ENCODE measurements around the gene GALM.
"Not testable (repeated sequence)": the region's sequence is repeated elsewhere in the genome, so short reads cannot be mapped to it uniquely, and the experiment has no call there.

GALM gene

DNA sequence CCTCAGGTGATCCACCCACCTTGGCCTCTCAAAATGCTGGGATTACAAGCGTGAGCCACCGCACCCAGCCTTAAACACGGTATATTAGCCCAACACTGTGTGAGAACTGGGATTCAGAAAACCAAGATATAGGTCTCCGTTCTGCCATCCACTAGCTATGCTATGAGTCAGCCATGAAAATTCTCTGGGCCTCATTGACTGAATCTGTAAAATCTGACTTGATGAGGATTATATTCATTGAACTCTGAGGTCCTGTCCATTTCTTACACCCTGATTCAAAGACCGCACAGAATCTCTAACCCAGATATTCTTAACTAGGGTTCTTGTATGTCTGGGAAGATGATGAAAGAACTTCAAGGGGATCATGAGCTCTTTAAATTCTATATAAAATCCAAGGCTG, 37.4 kb downstream of the GALM start:
- not testable (repeated sequence) for H3K27me3 Mint-ChIP-seq

GRCh38 chr2:38704664-38705063, 38.8 kb downstream of the GALM start:
- H3K27me3 Mint-ChIP-seq = no peaks in the 10 kb centered on the region
- no peak overlapping the region for H3K27ac Mint-ChIP-seq
- H3K9me3 Mint-ChIP-seq = no peaks in the 10 kb centered on the region
- H3K4me3 Mint-ChIP-seq = no peak overlapping the region
- peaks cover 21% of the 10 kb centered on the region for H3K36me3 Mint-ChIP-seq (ENCODE audit: low read depth)
- DNase-seq (no peak), ATAC-seq (no peak)
- H3K4me1 Mint-ChIP-seq = peaks cover 56% of the 10 kb centered on the region

More for the DNA sequence above, 37.4 kb downstream of the GALM start:
- DNase-seq, H3K9me3 Mint-ChIP-seq, H3K4me3 Mint-ChIP-seq, H3K27ac Mint-ChIP-seq, ATAC-seq: not testable (repeated sequence)
- Mint-ChIP-seq H3K4me1 (peaks cover 45% of the 10 kb centered on the region), H3K36me3 (ENCODE audit: low read depth) (peaks cover 21% of the 10 kb centered on the region)

GRCh38 chr2:38706846-38707345, 41.0 kb downstream of the GALM start:
- Mint-ChIP-seq H3K27ac (no peak overlapping the region), H3K27me3 (no peaks in the 10 kb centered on the region), H3K4me1 (peaks cover 44% of the 10 kb centered on the region), H3K4me3 (no peak overlapping the region), H3K9me3 (peaks cover 5% of the 10 kb centered on the region), H3K36me3 (ENCODE audit: low read depth) (peaks cover 28% of the 10 kb centered on the region)
- ATAC-seq (no peak), DNase-seq (no peak)

DNA sequence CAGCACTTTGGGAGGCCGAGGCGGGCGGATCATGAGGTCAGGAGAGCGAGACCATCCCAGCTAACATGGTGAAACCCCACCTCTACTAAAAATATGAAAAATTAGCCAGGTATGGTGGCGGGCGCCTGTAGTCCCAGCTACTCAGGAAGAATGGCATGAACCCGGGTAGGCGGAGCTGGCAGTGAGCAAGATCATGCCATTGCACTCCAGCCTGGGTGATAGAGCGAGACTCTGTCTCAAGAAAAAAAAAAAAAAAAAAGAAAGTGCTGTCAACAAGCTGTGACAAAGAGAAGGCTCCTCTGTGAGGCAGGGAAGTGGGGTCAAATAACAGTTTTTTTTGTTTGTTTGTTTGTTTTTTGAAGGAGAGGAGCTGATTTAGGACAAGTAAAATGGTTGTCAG, 42.6 kb downstream of the GALM start:
- peaks cover 46% of the 10 kb centered on the region for H3K4me1 Mint-ChIP-seq
- H3K4me3 Mint-ChIP-seq = peak overlapping the region; percentile 37

GRCh38 chr2:38708900-38709566, 43.1 kb downstream of the GALM start:
- H3K9me3 Mint-ChIP-seq = peaks cover 5% of the 10 kb centered on the region
- peak overlapping the region; percentile 79 for H3K27ac Mint-ChIP-seq
- H3K4me3 Mint-ChIP-seq = peak overlapping the region; percentile 37
- no peaks in the 10 kb centered on the region for H3K27me3 Mint-ChIP-seq
- H3K36me3 Mint-ChIP-seq (ENCODE audit: low read depth) = peaks cover 28% of the 10 kb centered on the region
- DNase-seq = no peak
- peak; percentile 8 for ATAC-seq
- H3K4me1 Mint-ChIP-seq = peaks cover 49% of the 10 kb centered on the region

More for the DNA sequence above, 42.6 kb downstream of the GALM start:
- H3K9me3 Mint-ChIP-seq, H3K27me3 Mint-ChIP-seq, ATAC-seq, DNase-seq: not testable (repeated sequence)
- peak overlapping the region; percentile 79 for H3K27ac Mint-ChIP-seq
- peaks cover 25% of the 10 kb centered on the region for H3K36me3 Mint-ChIP-seq (ENCODE audit: low read depth)

- Mint-ChIP-seq H3K4me1 (peaks cover 54% of the 10 kb centered on the region), H3K27me3 (no peaks in the 10 kb centered on the region), H3K36me3 (ENCODE audit: low read depth) (peaks cover 31% of the 10 kb centered on the region), H3K9me3 (peaks cover 5% of the 10 kb centered on the region), H3K27ac (peak overlapping the region; percentile 79), H3K4me3 (peak overlapping the region; percentile 21)
- DNase-seq = peak; percentile 34
- ATAC-seq = peak; percentile 80
These were observed 43.8 kb downstream of the GALM start for GRCh38 chr2:38709567-38710194.

GRCh38 chr2:38711558-38711957, 45.6 kb downstream of the GALM start:
- H3K9me3 Mint-ChIP-seq = peaks cover 5% of the 10 kb centered on the region
- H3K4me3 Mint-ChIP-seq = no peak overlapping the region
- ATAC-seq = no peak
- H3K4me1 Mint-ChIP-seq = peaks cover 68% of the 10 kb centered on the region
- no peak for DNase-seq
- H3K27ac Mint-ChIP-seq = no peak overlapping the region
- H3K36me3 Mint-ChIP-seq (ENCODE audit: low read depth) = peaks cover 35% of the 10 kb centered on the region
- no peaks in the 10 kb centered on the region for H3K27me3 Mint-ChIP-seq

- peaks cover 63% of the 10 kb centered on the region for H3K4me1 Mint-ChIP-seq
- DNase-seq (no peak), ATAC-seq (no peak)
- H3K27ac Mint-ChIP-seq = no peak overlapping the region
- H3K27me3 Mint-ChIP-seq = no peaks in the 10 kb centered on the region
- H3K4me3 Mint-ChIP-seq = no peak overlapping the region
- H3K36me3 Mint-ChIP-seq (ENCODE audit: low read depth) = peaks cover 34% of the 10 kb centered on the region
- peaks cover 5% of the 10 kb centered on the region for H3K9me3 Mint-ChIP-seq
These were observed 46.5 kb downstream of the GALM start for GRCh38 chr2:38712413-38712812.

DNA sequence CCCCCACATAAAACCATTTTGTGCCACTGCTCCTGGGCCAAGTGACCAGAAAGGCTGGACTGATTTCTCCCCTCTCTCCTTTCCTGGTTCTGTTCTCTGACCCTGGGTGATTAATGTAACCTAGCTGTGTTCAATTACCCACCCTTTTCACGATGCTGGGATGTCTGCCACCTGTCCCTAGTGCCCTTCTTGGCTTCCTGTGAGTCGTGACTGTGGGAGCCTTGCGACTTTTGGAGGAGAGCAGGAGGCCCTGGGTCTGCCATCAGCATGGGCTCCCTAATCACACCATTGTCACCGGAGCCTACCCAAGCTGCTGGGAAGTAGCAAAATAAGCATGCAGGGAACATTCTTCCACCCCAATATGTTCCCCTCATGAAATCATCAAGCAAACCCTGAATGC, 47.0 kb downstream of the GALM start:
- DNase-seq (peak; percentile 14), ATAC-seq (no peak)
- peak overlapping the region; percentile 20 for H3K27ac Mint-ChIP-seq
- peaks cover 62% of the 10 kb centered on the region for H3K4me1 Mint-ChIP-seq
- H3K27me3 Mint-ChIP-seq = no peaks in the 10 kb centered on the region
- H3K36me3 Mint-ChIP-seq (ENCODE audit: low read depth) = peaks cover 36% of the 10 kb centered on the region
- peaks cover 5% of the 10 kb centered on the region for H3K9me3 Mint-ChIP-seq
- H3K4me3 Mint-ChIP-seq = no peak overlapping the region

GRCh38 chr2:38713338-38713737, 47.4 kb downstream of the GALM start:
- peaks cover 60% of the 10 kb centered on the region for H3K4me1 Mint-ChIP-seq
- peaks cover 39% of the 10 kb centered on the region for H3K36me3 Mint-ChIP-seq (ENCODE audit: low read depth)
- ATAC-seq = no peak
- no peak overlapping the region for H3K4me3 Mint-ChIP-seq
- no peaks in the 10 kb centered on the region for H3K27me3 Mint-ChIP-seq
- H3K9me3 Mint-ChIP-seq = peaks cover 5% of the 10 kb centered on the region
- no peak for DNase-seq
- peak overlapping the region; percentile 20 for H3K27ac Mint-ChIP-seq

- H3K27me3 Mint-ChIP-seq, ATAC-seq, DNase-seq, H3K9me3 Mint-ChIP-seq: not testable (repeated sequence)
- Mint-ChIP-seq H3K4me3 (peak overlapping the region; percentile 53), H3K4me1 (peaks cover 51% of the 10 kb centered on the region), H3K27ac (peak overlapping the region; percentile 72), H3K36me3 (ENCODE audit: low read depth) (peaks cover 42% of the 10 kb centered on the region)
These were observed 49.0 kb downstream of the GALM start for GRCh38 chr2:38714941-38715340.

- ATAC-seq = no peak
- H3K9me3 Mint-ChIP-seq = peaks cover 9% of the 10 kb centered on the region
- DNase-seq = no peak
- no peak overlapping the region for H3K27ac Mint-ChIP-seq
- no peaks in the 10 kb centered on the region for H3K27me3 Mint-ChIP-seq
- peaks cover 49% of the 10 kb centered on the region for H3K36me3 Mint-ChIP-seq (ENCODE audit: low read depth)
- peaks cover 55% of the 10 kb centered on the region for H3K4me1 Mint-ChIP-seq
- H3K4me3 Mint-ChIP-seq = no peak overlapping the region
These were observed 50.3 kb downstream of the GALM start for GRCh38 chr2:38716185-38716584.

- Mint-ChIP-seq H3K9me3 (peaks cover 4% of the 10 kb centered on the region), H3K4me3 (no peak overlapping the region), H3K27me3 (no peaks in the 10 kb centered on the region), H3K4me1 (peaks cover 64% of the 10 kb centered on the region), H3K27ac (no peak overlapping the region), H3K36me3 (ENCODE audit: low read depth) (peaks cover 42% of the 10 kb centered on the region)
- ATAC-seq = no peak
- no peak for DNase-seq
These were observed 52.7 kb downstream of the GALM start for GRCh38 chr2:38718601-38719000.

DNA sequence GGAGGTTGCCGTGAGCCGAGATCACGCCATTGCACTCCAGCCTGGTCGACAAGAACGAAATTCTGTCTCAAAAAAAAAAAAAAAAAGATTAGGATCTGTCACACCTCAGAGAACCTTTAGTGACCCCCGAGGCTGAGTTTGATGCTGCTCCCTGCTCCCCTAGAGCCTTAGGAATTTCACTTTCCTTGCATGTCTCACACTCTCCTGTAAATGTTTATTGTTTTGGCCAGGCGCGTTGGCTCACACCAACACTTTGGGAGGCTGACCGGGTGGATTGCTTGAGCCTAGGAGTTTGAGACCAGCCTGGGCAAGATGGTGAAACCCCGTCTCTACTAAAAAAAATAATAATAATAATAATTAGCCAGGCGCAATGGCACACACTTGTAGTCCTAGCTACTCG, 53.8 kb downstream of the GALM start:
- H3K4me1 Mint-ChIP-seq = peaks cover 67% of the 10 kb centered on the region
- no peak for ATAC-seq
- H3K27me3 Mint-ChIP-seq = no peaks in the 10 kb centered on the region
- no peak overlapping the region for H3K27ac Mint-ChIP-seq
- H3K9me3 Mint-ChIP-seq = peaks cover 4% of the 10 kb centered on the region
- no peak overlapping the region for H3K4me3 Mint-ChIP-seq
- DNase-seq = no peak
- peaks cover 36% of the 10 kb centered on the region for H3K36me3 Mint-ChIP-seq (ENCODE audit: low read depth)

DNA sequence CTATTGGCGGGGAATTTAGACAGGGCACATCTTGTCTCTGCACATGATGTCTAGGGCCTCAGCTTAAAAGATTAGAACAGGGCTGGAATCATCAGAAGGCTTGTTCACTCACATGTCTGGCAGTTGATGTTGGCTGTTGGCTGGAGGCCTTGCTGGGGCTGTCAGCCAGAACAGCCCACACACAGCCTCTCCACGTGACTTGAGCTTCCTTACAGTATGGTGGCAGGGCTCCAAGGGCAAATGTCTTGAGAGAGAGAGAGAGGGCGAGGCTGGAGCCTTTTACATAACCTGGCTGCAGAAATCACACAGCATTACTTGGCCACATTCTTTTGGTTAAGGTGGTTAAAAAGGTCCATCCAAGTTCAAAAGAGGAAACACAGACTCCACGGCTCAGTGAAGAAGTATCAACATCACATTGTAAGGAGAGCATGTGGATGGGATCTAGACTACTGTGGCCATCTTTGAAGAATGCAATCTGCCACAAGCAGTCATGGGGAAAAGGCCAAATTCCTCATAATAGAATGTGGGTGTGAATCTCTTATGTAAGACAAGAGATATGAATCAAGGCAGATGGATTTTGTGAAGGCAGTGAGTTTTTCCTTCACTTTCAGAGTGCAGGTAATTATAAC, 54.8 kb downstream of the GALM start:
- DNase-seq = no peak
- peaks cover 33% of the 10 kb centered on the region for H3K36me3 Mint-ChIP-seq (ENCODE audit: low read depth)
- no peak for ATAC-seq
- H3K9me3 Mint-ChIP-seq = peaks cover 4% of the 10 kb centered on the region
- H3K4me1 Mint-ChIP-seq = peaks cover 67% of the 10 kb centered on the region
- peak overlapping the region; percentile 96 for H3K27ac Mint-ChIP-seq
- no peaks in the 10 kb centered on the region for H3K27me3 Mint-ChIP-seq
- H3K4me3 Mint-ChIP-seq = peak overlapping the region; percentile 45

All from activated naive CD8-positive, alpha-beta T cell treated with anti-CD3 and anti-CD28 coated beads, Interleukin-2, amount 50 U/mL, for 24 hours (primary cell).